Measurements from ENCODE around the gene PCDH15. TPM values are rescaled to one million over a fixed set of nuclear protein-coding genes. Genes with fewer than 3 reads are reported as not detected.

Gene PCDH15
- total and polyA plus RNA-seq, 9 of the 15 experiments (the other 6 are each of a cell fraction or from before 2014, with no cell fraction given): not detected

DNA sequence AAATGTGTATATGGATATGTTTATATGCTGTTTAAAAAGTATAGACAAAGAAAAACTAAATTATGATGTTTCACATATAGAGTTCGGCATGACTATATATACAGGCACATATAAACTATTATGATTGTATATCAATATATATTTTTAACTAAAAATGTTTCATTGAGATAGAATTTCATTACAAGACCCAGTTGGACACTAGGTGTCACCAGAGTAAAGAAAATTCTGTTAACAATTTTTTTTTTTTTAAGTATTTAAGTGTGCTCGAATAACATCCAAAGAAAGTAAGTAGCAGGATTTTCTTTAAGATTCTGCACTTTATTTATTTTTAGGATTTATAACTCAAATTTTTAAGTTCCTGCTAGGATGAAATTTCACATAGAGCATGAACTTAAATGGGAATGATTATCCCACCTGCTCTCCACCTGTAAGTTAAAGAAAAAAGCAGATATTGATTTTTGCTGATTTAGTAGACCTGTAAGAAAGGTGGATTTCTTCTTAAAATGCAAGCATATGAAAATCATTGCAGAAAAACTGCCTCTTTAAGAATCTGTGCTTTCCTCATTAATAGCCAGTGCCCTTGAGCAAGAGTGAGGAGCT lies 961.5 kb downstream of the PCDH15 start:
- Histone ChIP-seq H3K27me3 (ENCODE audit: control insufficient read depth in 2 of 2, insufficient read depth in 2 of 2, low read length in 2 of 2) (no peaks in the 10 kb centered on the region), H3K4me3 (no peak overlapping the region), H4K20me1 (replicated peaks; ENCODE audit: control insufficient read depth, insufficient read depth, low read length) (no peaks in the 10 kb centered on the region), H3K36me3 (ENCODE audit: control insufficient read depth, insufficient read depth, low read length) (no peaks in the 10 kb centered on the region), H2AFZ (ENCODE audit: low read depth, low read length) (no peak overlapping the region), H3K9me1 (ENCODE audit: control insufficient read depth, insufficient read depth, low read length) (no peaks in the 10 kb centered on the region), H3K4me2 (ENCODE audit: insufficient read depth, low read length) (no peak overlapping the region), H3K9ac (ENCODE audit: insufficient read depth in 1 of 2, low read depth in 2 of 2, low read length in 2 of 2) (no peak overlapping the region), H3K4me1 (replicated peaks in 1 of 2; ENCODE audit: control insufficient read depth in 2 of 2, insufficient read depth in 2 of 2, low read length in 2 of 2) (no peaks in the 10 kb centered on the region), H3K27ac (ENCODE audit: extremely low read depth, low read depth, low read length) (no peak overlapping the region), H3K9me3 (replicated peaks; ENCODE audit: control insufficient read depth, insufficient read depth, low read depth, low read length) (no peaks in the 10 kb centered on the region; the same call in 1 of the 2 replicates), H3K79me2 (ENCODE audit: control insufficient read depth, insufficient read depth, low read length) (no peaks in the 10 kb centered on the region)
- FAIRE-seq: no peak
- WGBS (ENCODE audit: insufficient coverage, low coverage, missing lambda C conversion rate): 0% methylated on average over 2 of the region's 2 CpGs
- DNase-seq (ENCODE audit: extremely low read depth in 1 of 4, low spot score in 3 of 4): peak in 1 of 4 experiments; percentile 8
- TF ChIP-seq, protein P1, sequence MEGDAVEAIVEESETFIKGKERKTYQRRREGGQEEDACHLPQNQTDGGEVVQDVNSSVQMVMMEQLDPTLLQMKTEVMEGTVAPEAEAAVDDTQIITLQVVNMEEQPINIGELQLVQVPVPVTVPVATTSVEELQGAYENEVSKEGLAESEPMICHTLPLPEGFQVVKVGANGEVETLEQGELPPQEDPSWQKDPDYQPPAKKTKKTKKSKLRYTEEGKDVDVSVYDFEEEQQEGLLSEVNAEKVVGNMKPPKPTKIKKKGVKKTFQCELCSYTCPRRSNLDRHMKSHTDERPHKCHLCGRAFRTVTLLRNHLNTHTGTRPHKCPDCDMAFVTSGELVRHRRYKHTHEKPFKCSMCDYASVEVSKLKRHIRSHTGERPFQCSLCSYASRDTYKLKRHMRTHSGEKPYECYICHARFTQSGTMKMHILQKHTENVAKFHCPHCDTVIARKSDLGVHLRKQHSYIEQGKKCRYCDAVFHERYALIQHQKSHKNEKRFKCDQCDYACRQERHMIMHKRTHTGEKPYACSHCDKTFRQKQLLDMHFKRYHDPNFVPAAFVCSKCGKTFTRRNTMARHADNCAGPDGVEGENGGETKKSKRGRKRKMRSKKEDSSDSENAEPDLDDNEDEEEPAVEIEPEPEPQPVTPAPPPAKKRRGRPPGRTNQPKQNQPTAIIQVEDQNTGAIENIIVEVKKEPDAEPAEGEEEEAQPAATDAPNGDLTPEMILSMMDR (IDR thresholded peaks at IDR 0.05 in 2 of 3, conservative IDR thresholded peaks at IDR 0.05 in 1 of 3; ENCODE audit: insufficient read depth in 2 of 3, low read depth in 1 of 3, low read length in 3 of 3): peak in 1 of 3 experiments; percentile 23; a peak in 1 of 6 replicates
- TF ChIP-seq, protein P2, sequence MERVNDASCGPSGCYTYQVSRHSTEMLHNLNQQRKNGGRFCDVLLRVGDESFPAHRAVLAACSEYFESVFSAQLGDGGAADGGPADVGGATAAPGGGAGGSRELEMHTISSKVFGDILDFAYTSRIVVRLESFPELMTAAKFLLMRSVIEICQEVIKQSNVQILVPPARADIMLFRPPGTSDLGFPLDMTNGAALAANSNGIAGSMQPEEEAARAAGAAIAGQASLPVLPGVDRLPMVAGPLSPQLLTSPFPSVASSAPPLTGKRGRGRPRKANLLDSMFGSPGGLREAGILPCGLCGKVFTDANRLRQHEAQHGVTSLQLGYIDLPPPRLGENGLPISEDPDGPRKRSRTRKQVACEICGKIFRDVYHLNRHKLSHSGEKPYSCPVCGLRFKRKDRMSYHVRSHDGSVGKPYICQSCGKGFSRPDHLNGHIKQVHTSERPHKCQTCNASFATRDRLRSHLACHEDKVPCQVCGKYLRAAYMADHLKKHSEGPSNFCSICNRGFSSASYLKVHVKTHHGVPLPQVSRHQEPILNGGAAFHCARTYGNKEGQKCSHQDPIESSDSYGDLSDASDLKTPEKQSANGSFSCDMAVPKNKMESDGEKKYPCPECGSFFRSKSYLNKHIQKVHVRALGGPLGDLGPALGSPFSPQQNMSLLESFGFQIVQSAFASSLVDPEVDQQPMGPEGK (CRISPR knock-in tag; IDR thresholded peaks at IDR 0.05; ENCODE audit: borderline replicate concordance): no peak
- peak; percentile 18 to 32; a peak in 2 of 4 replicates for TF ChIP-seq RAD21 (CRISPR knock-in tag; conservative IDR thresholded peaks at IDR 0.05 in 1 of 2, IDR thresholded peaks at IDR 0.05 in 1 of 2)
- ChIA-PET CTCF (ENCODE audit: low intra/inter-chr PET ratio) (no interaction called here), POLR2A (no interaction called here)
- intact Hi-C loops (cut with micrococcal nuclease): no loop called here
- in situ Hi-C loops (cut with MboI): no loop called here
- no TSS peak for BruUV-seq (replicated peaks)
- ATAC-seq: no peak

Data from K562 (cell line).